Smooth muscle cell (in vitro differentiated cells): ENCODE data around the gene LYVE1. TPM values are rescaled to one million over a fixed set of nuclear protein-coding genes. Genes with fewer than 3 reads are reported as not detected.

Experiments used
- DNase-seq: peaks from one replicate; lab custom pipeline; 2025; ENCODE audit not compliant: unreplicated experiment; lab: John Stamatoyannopoulos, UW
- H2AFZ ChIP-seq: fragments of 200-600 bp; sonication (generic); 2 replicates; pipeline ENCODE4 v1.6.0; 2016; ENCODE audit warnings: antibody characterized with exemption, low read depth, mild to moderate bottlenecking
- H3F3A ChIP-seq: fragments of 200-600 bp; sonication (generic); 2 replicates; pipeline ENCODE4 v1.6.0; 2017; ENCODE audit warnings: antibody characterized with exemption, low read depth
- H3K27ac ChIP-seq: fragments of 200-600 bp; sonication (generic); 2 replicates; pipeline ENCODE4 v1.5.1; 2016; ENCODE audit warnings: low read depth, mild to moderate bottlenecking
- H3K27me3 ChIP-seq: fragments of 200-600 bp; sonication (generic); 2 replicates; pipeline ENCODE4 v1.6.1; 2016; ENCODE audit warnings: low read depth, mild to moderate bottlenecking
- H3K36me3 ChIP-seq: fragments of 200-600 bp; sonication (generic); 2 replicates; pipeline ENCODE4 v1.5.1; 2016; ENCODE audit warnings: low read depth
- H3K4me1 ChIP-seq: fragments of 200-600 bp; sonication (generic); 2 replicates; pipeline ENCODE4 v1.5.1; 2016; ENCODE audit warnings: low read depth
- H3K4me2 ChIP-seq: fragments of 200-600 bp; sonication (generic); 2 replicates; pipeline ENCODE4 v1.6.0; 2016; ENCODE audit warnings: mild to moderate bottlenecking
- H3K4me3 ChIP-seq: fragments of 200-600 bp; sonication (generic); 2 replicates; pipeline ENCODE4 v1.5.1; 2016; ENCODE audit warnings: mild to moderate bottlenecking
- H3K79me2 ChIP-seq: fragments of 200-600 bp; sonication (generic); 2 replicates; pipeline ENCODE4 v1.6.0; 2016; ENCODE audit warnings: low read depth, mild to moderate bottlenecking
- H3K9ac ChIP-seq: fragments of 200-600 bp; sonication (generic); 2 replicates; pipeline ENCODE4 v1.6.0; 2016; ENCODE audit warnings: low read depth
- H3K9me3 ChIP-seq: fragments of 200-600 bp; sonication (generic); replicated peaks from 2 replicates; pipeline ENCODE4 v1.5.1; 2016; ENCODE audit warnings: low read depth
- H4K20me1 ChIP-seq: fragments of 200-600 bp; sonication (generic); 2 replicates; pipeline ENCODE4 v1.6.0; 2016; ENCODE audit warnings: low read depth
- WGBS: methylation state at CpG from one replicate; pipeline ENCODE4 v1.1.7; 2016; ENCODE audit warnings: low lambda C conversion rate; 5-methylcytosine and 5-hydroxymethylcytosine counted together
- polyA plus RNA-seq: library from polyadenylated mRNA; unstranded; fragments of >200 nt; fragmentation: Nextera tagmentation; extraction: Ambion mirVana; gene quantifications from 2 replicates; pipeline ENCODE4 v1.2.1, GENCODE V29; 2016
- total RNA-seq: library from RNA; depleted of rRNA; stranded (reverse); fragments of >200 nt; gene quantifications from 2 replicates; pipeline ENCODE4 v1.2.3, GENCODE V29; 2014
- TF ChIP-seq, protein P1 (sequence below): fragments of 200-600 bp; sonication (generic); IDR thresholded peaks from 2 replicates; pipeline ENCODE4 v1.5.1; 2017; ENCODE audit warnings: borderline replicate concordance, mild to moderate bottlenecking, antibody characterized with exemption; ENCODE audit not compliant: insufficient read depth, poor library complexity, severe bottlenecking

Gene LYVE1, protein sequence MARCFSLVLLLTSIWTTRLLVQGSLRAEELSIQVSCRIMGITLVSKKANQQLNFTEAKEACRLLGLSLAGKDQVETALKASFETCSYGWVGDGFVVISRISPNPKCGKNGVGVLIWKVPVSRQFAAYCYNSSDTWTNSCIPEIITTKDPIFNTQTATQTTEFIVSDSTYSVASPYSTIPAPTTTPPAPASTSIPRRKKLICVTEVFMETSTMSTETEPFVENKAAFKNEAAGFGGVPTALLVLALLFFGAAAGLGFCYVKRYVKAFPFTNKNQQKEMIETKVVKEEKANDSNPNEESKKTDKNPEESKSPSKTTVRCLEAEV
- total RNA-seq: not detected in 2 replicates
- polyA plus RNA-seq: not detected in 2 replicates

DNA sequence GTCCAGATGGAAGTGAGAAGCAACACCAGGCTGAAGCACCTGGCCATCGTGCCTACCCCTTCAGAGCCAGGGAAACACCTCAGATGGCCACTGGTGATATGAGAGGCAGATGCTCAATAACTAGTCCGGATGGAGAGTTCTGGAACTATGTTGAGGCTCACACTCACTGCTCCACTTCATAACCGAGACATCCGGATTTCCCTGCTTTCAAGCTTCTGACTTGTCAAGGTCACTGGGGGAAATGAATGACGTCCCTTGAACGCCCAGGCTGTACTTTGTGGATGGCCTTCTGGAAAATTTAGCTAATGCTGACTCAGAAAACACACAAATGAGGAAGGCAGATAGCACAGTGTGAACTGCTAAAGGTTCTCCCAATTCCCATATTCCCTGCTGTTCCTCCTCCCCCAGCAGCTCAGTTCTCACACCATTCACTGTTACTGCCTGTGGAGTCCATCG, at the start of gene LYVE1:
TSS of gene LYVE1 (minus strand) at position 180 of the 456 bp plus-strand sequence. CDS start at position 47, 133 bp downstream.
- no peaks in the 10 kb centered on the region for H3K79me2 ChIP-seq
- H3K36me3 ChIP-seq: no peaks in the 10 kb centered on the region
- TF ChIP-seq, protein P1, sequence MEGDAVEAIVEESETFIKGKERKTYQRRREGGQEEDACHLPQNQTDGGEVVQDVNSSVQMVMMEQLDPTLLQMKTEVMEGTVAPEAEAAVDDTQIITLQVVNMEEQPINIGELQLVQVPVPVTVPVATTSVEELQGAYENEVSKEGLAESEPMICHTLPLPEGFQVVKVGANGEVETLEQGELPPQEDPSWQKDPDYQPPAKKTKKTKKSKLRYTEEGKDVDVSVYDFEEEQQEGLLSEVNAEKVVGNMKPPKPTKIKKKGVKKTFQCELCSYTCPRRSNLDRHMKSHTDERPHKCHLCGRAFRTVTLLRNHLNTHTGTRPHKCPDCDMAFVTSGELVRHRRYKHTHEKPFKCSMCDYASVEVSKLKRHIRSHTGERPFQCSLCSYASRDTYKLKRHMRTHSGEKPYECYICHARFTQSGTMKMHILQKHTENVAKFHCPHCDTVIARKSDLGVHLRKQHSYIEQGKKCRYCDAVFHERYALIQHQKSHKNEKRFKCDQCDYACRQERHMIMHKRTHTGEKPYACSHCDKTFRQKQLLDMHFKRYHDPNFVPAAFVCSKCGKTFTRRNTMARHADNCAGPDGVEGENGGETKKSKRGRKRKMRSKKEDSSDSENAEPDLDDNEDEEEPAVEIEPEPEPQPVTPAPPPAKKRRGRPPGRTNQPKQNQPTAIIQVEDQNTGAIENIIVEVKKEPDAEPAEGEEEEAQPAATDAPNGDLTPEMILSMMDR: no peak
- no peak within 1 kb of the TSS for H3K4me3 ChIP-seq
- no peaks in the 10 kb centered on the region for H3K9me3 ChIP-seq
- no peak for DNase-seq
- 60% methylated on average over 7 of the region's 7 CpGs for WGBS
- H3K4me1 ChIP-seq: no peaks in the 10 kb centered on the region
- no peaks in the 10 kb centered on the region for H3K27me3 ChIP-seq
- no peak within 1 kb of the TSS for H3K4me2 ChIP-seq
- H2AFZ ChIP-seq: peak within 1 kb of the TSS; percentile 48
- H3F3A ChIP-seq: no peaks in the 10 kb centered on the region
- H3K9ac ChIP-seq: no peak within 1 kb of the TSS
- H4K20me1 ChIP-seq: no peaks in the 10 kb centered on the region
- no peak within 1 kb of the TSS for H3K27ac ChIP-seq

DNA sequence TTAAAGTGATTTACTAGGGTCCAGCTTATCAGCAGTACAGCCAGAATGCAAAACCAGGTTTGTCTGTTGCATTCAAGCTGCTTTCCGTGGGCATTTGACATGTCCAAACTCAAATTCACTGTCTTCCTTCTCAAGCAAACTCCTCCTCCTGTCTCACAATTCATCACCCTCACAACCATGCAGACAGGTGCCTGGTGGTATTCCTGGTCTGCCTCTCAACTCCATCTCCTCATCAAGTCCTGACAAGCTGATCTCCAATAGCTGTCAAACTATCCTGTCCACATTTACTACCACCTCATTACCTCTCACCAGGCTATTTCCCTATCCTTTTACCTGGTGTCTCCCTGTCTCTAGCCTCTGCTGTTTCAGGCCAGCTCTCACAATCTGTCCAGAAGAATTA, 49.1 kb upstream of the LYVE1 start:
- no peaks in the 10 kb centered on the region for H3F3A ChIP-seq
- no peaks in the 10 kb centered on the region for H3K79me2 ChIP-seq
- no peaks in the 10 kb centered on the region for H3K9me3 ChIP-seq
- H3K36me3 ChIP-seq: no peaks in the 10 kb centered on the region
- no peak overlapping the region for H3K4me2 ChIP-seq
- TF ChIP-seq, protein P1: no peak
- no peak for DNase-seq
- no peak overlapping the region for H2AFZ ChIP-seq
- no peak overlapping the region for H3K27ac ChIP-seq
- no peaks in the 10 kb centered on the region for H4K20me1 ChIP-seq
- no peaks in the 10 kb centered on the region for H3K27me3 ChIP-seq
- H3K4me1 ChIP-seq: no peaks in the 10 kb centered on the region
- H3K9ac ChIP-seq: no peak overlapping the region
- no peak overlapping the region for H3K4me3 ChIP-seq
- 64% methylated on average over 1 of the region's 1 CpG for WGBS

DNA sequence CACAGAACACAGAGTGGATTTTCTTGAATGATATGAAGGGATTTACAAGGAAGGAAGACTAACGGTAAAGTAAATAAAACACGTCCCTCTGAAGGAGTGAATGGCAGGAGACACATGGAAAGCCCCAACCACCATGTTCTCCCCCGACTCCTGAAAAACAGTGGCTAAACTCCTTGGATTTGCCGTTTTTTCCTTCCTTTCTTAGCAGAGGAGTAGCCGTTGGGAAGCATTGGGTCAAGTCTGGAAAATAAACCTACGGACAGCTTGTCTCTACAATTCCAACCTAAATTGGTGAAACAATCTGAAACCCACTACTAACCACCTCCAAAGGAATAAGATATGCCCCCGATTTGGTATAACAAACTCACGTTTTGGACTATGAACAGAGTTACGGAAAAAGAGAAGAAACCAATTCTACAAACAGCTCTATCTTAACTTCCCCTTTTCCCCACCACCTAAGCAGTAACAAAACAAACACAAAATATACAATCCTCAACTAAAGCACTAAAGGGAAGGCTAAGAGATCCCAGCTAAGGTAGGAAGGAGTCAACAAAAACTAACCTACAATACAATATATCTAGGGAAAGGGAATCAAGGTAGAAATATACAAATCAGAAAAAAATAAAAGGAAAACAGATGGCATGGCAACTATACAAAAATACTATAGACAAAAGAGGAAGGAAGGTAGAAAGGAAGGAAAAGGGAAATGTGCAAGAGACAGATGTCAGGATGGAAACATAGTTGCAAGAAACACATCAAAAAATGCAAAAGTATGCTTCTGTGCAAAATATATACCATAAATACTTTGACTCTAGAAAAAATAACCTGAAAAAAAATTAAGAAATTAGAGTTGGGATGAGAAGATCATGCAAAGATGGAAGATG, 43.8 kb upstream of the LYVE1 start:
- H3K79me2 ChIP-seq: no peaks in the 10 kb centered on the region
- H3K4me1 ChIP-seq: no peaks in the 10 kb centered on the region
- no peak overlapping the region for H3K9ac ChIP-seq
- H3K27me3 ChIP-seq: no peaks in the 10 kb centered on the region
- H3K4me2 ChIP-seq: no peak overlapping the region
- WGBS: 81% methylated on average over 9 of the region's 9 CpGs
- TF ChIP-seq, protein P1: no peak
- no peak for DNase-seq
- no peak overlapping the region for H3K27ac ChIP-seq
- H2AFZ ChIP-seq: no peak overlapping the region
- no peaks in the 10 kb centered on the region for H3K36me3 ChIP-seq
- no peaks in the 10 kb centered on the region for H3K9me3 ChIP-seq
- no peak overlapping the region for H3K4me3 ChIP-seq
- H4K20me1 ChIP-seq: no peaks in the 10 kb centered on the region
- H3F3A ChIP-seq: no peaks in the 10 kb centered on the region
